H9 (cell line): ENCODE measurements around the gene DCTN2. TPM values are rescaled to one million over a fixed set of nuclear protein-coding genes. Genes with fewer than 3 reads are reported as not detected.

Source experiments
- DNase-seq: peaks from one replicate; pipeline ENCODE4 v3.0.0-alpha.2; 2017
- H2AFZ ChIP-seq: one replicate; pipeline ENCODE4 v1.6.1; 2013; ENCODE audit warnings: mild to moderate bottlenecking, low read length, control low read depth, moderate library complexity
- H2AK5ac ChIP-seq: 2 replicates; pipeline ENCODE4 v1.6.1; 2013; ENCODE audit warnings: low read length, control low read depth, mixed read lengths; ENCODE audit not compliant: insufficient read length
- H2BK120ac ChIP-seq: one replicate; pipeline ENCODE4 v1.6.1; 2013; ENCODE audit warnings: low read depth, mild to moderate bottlenecking, low read length, control low read depth, inconsistent platforms; ENCODE audit not compliant: poor library complexity, severe bottlenecking
- H2BK12ac ChIP-seq: 2 replicates; pipeline ENCODE4 v1.6.1; 2013; ENCODE audit warnings: low read length, control low read depth, mixed read lengths, low read depth; ENCODE audit not compliant: insufficient read length
- H2BK15ac ChIP-seq: 2 replicates; pipeline ENCODE4 v1.6.1; 2013; ENCODE audit warnings: low read depth, low read length, control low read depth
- H2BK20ac ChIP-seq: one replicate; pipeline ENCODE4 v1.6.1; 2013; ENCODE audit warnings: low read depth, mild to moderate bottlenecking, low read length, control low read depth, inconsistent platforms; ENCODE audit not compliant: poor library complexity, severe bottlenecking
- H2BK5ac ChIP-seq: 2 replicates; pipeline ENCODE4 v1.6.1; 2013; ENCODE audit warnings: low read length, control low read depth, mixed read lengths; ENCODE audit not compliant: insufficient read length
- H3K14ac ChIP-seq: 2 replicates; pipeline ENCODE4 v1.6.1; 2013; ENCODE audit warnings: low read length, control low read depth; ENCODE audit not compliant: insufficient read depth
- H3K18ac ChIP-seq: 2 replicates; pipeline ENCODE4 v1.6.1; 2013; ENCODE audit warnings: low read depth, mild to moderate bottlenecking, mixed read lengths, low read length, control low read depth; ENCODE audit not compliant: insufficient read length
- H3K23ac ChIP-seq: 2 replicates; pipeline ENCODE4 v1.6.1; 2013; ENCODE audit warnings: low read length, control low read depth, mixed read lengths, low read depth; ENCODE audit not compliant: insufficient read length
- H3K23me2 ChIP-seq: 2 replicates; pipeline ENCODE4 v1.6.1; 2013; ENCODE audit warnings: low read depth, mild to moderate bottlenecking, mixed read lengths, low read length, control low read depth; ENCODE audit not compliant: insufficient read length, poor library complexity, severe bottlenecking
- H3K27ac ChIP-seq: 2 replicates; pipeline ENCODE4 v1.5.1; 2013; ENCODE audit warnings: low read length, control low read depth, mixed read lengths, low read depth; ENCODE audit not compliant: insufficient read length
- H3K27me3 ChIP-seq: 2 replicates; pipeline ENCODE4 v1.6.1; 2013; ENCODE audit warnings: low read length, control low read depth, inconsistent platforms; ENCODE audit not compliant: insufficient read depth
- H3K4ac ChIP-seq: 2 replicates; pipeline ENCODE4 v1.6.1; 2013; ENCODE audit warnings: low read depth, mild to moderate bottlenecking, control low read depth, inconsistent platforms, low read length, moderate library complexity
- H3K4me1 ChIP-seq: 2 replicates; pipeline ENCODE4 v1.6.1; 2013; ENCODE audit warnings: low read length, control low read depth, inconsistent platforms; ENCODE audit not compliant: insufficient read depth
- H3K4me2 ChIP-seq: 2 replicates; pipeline ENCODE4 v1.6.1; 2013; ENCODE audit warnings: low read length, control low read depth, mixed read lengths; ENCODE audit not compliant: insufficient read length, insufficient read depth
- H3K56ac ChIP-seq: 2 replicates; pipeline ENCODE4 v1.6.1; 2013; ENCODE audit warnings: low read depth, mild to moderate bottlenecking, mixed read lengths, low read length, control low read depth; ENCODE audit not compliant: insufficient read length
- H3K79me1 ChIP-seq: 2 replicates; pipeline ENCODE4 v1.6.1; 2013; ENCODE audit warnings: low read depth, mild to moderate bottlenecking, moderate library complexity, low read length, control low read depth, inconsistent platforms; ENCODE audit not compliant: insufficient read depth, poor library complexity, severe bottlenecking
- H3K79me2 ChIP-seq: 2 replicates; pipeline ENCODE4 v1.6.1; 2013; ENCODE audit warnings: low read length, control low read depth, inconsistent platforms; ENCODE audit not compliant: insufficient read depth
- H3K9ac ChIP-seq: 2 replicates; pipeline ENCODE4 v1.6.1; 2013; ENCODE audit warnings: low read length, control low read depth, mixed read lengths; ENCODE audit not compliant: insufficient read length; ENCODE audit errors: extremely low read depth
- H3K9me3 ChIP-seq: one replicate; pipeline ENCODE4 v1.6.1; 2013; ENCODE audit warnings: low read depth, low read length, inconsistent platforms; ENCODE audit not compliant: control insufficient read depth
- H3T11ph ChIP-seq: one replicate; pipeline ENCODE4 v1.6.1; 2013; ENCODE audit warnings: mild to moderate bottlenecking, low read length, control low read depth, inconsistent platforms
- H4K20me1 ChIP-seq: one replicate; pipeline ENCODE4 v1.6.1; 2013; ENCODE audit not compliant: control insufficient read depth, insufficient read length, insufficient read depth
- H4K5ac ChIP-seq: 2 replicates; pipeline ENCODE4 v1.6.1; 2013; ENCODE audit warnings: low read depth, mild to moderate bottlenecking, mixed read lengths, low read length, control low read depth; ENCODE audit not compliant: insufficient read length
- H4K8ac ChIP-seq: replicated peaks from 2 replicates; pipeline ENCODE4 v1.6.1; 2013; ENCODE audit warnings: low read length, control low read depth, mixed read lengths, low read depth; ENCODE audit not compliant: insufficient read length
- H4K91ac ChIP-seq: 2 replicates; pipeline ENCODE4 v1.6.1; 2013; ENCODE audit warnings: low read depth, mild to moderate bottlenecking, moderate library complexity, mixed read lengths, low read length, control low read depth; ENCODE audit not compliant: insufficient read length
- H3K27ac Mint-ChIP-seq, 3 experiments: 2 replicates in 2 of 3; 3 replicates in 1 of 3; pipeline ENCODE4 v1.8.0; 2020 to 2021; ENCODE audit warnings: mixed read lengths in 3 of 3, mild to moderate bottlenecking in 1 of 3, moderate library complexity in 1 of 3
- H3K27me3 Mint-ChIP-seq: 2 replicates; pipeline ENCODE4 v1.8.0; 2021; ENCODE audit warnings: low read depth, mild to moderate bottlenecking, moderate library complexity, mixed read lengths
- H3K36me3 Mint-ChIP-seq, 3 experiments: 2 replicates in 2 of 3; 3 replicates in 1 of 3; pipeline ENCODE4 v1.8.0; 2020 to 2021; ENCODE audit warnings: low read depth in 3 of 3, mixed read lengths in 3 of 3; ENCODE audit not compliant: insufficient read depth in 1 of 3
- H3K4me1 Mint-ChIP-seq, 2 experiments: 2 replicates each; pipeline ENCODE4 v1.8.0; 2020; ENCODE audit warnings: mixed read lengths in 2 of 2
- H3K4me3 Mint-ChIP-seq, 2 experiments: 2 replicates in 1 of 2; 3 replicates in 1 of 2; pipeline ENCODE4 v1.8.0; 2020 to 2021; ENCODE audit warnings: mild to moderate bottlenecking in 2 of 2, mixed read lengths in 2 of 2, moderate library complexity in 1 of 2
- H3K9me3 Mint-ChIP-seq, 2 experiments: 2 replicates in 1 of 2; 3 replicates in 1 of 2; pipeline ENCODE4 v1.8.0; 2020; ENCODE audit warnings: mild to moderate bottlenecking in 2 of 2, mixed read lengths in 2 of 2, moderate library complexity in 1 of 2
- WGBS: extraction: QIAGEN DNeasy Blood & Tissue Kit; methylation state at CpG from one replicate; pipeline ENCODE4 v1.1.7; 2013; ENCODE audit warnings: missing lambda C conversion rate, low lambda C conversion rate, mixed read lengths; ENCODE audit not compliant: insufficient read length; ENCODE audit errors: extremely low coverage; 5-methylcytosine and 5-hydroxymethylcytosine counted together
- total RNA-seq: library from RNA; stranded (reverse); gene quantifications from 2 replicates; pipeline ENCODE4 v1.2.1, GENCODE V29; 2021
- TF ChIP-seq, protein P1 (sequence below): fragments of 200-600 bp; sonication (generic); conservative IDR thresholded peaks from 3 replicates; pipeline ENCODE4 v1.8.0; 2021; ENCODE audit warnings: antibody characterized with exemption, mild to moderate bottlenecking

The DCTN2 gene
- total RNA-seq, 1 experiment from 2014 or later: 97.7 TPM

GRCh38 chr12:57517187-57517586, 29.8 kb downstream of the DCTN2 start:
- H3K36me3 Mint-ChIP-seq: peaks cover 56 to 72% (median 68%) of the 10 kb centered on the region in 3 experiments
- WGBS: no CpG with 5 or more reads among the region's 1 CpG

More at GRCh38 chr12:57517187-57517586, 29.8 kb downstream of the DCTN2 start:
- H3K4ac ChIP-seq: no peak overlapping the region
- H3K9me3 ChIP-seq: no peaks in the 10 kb centered on the region
- no peak overlapping the region for H3K14ac ChIP-seq
- H3K9ac ChIP-seq: no peak overlapping the region
- H4K91ac ChIP-seq: no peak overlapping the region
- no peaks in the 10 kb centered on the region for H3K27me3 ChIP-seq
- no peak overlapping the region for H2BK12ac ChIP-seq
- peaks cover 3% of the 10 kb centered on the region; the same call in 1 of the 2 replicates for H3K4me1 ChIP-seq
- no peak overlapping the region for H3K4me2 ChIP-seq
- no peak overlapping the region for H3K23ac ChIP-seq
- H2BK120ac ChIP-seq: no peak overlapping the region
- H4K8ac ChIP-seq: no peak overlapping the region
- DNase-seq: no peak
- H3K4me1 Mint-ChIP-seq: peaks cover 22 to 29% of the 10 kb centered on the region in 2 experiments
- H3K79me1 ChIP-seq: no peaks in the 10 kb centered on the region
- no peaks in the 10 kb centered on the region; the same call in 1 of the 2 replicates for H3K27me3 Mint-ChIP-seq
- no peak overlapping the region for H3K4me3 Mint-ChIP-seq
- H3K23me2 ChIP-seq: peaks cover 14% of the 10 kb centered on the region
- no peak overlapping the region for H3T11ph ChIP-seq
- H2BK5ac ChIP-seq: no peak overlapping the region
- TF ChIP-seq, protein P1, sequence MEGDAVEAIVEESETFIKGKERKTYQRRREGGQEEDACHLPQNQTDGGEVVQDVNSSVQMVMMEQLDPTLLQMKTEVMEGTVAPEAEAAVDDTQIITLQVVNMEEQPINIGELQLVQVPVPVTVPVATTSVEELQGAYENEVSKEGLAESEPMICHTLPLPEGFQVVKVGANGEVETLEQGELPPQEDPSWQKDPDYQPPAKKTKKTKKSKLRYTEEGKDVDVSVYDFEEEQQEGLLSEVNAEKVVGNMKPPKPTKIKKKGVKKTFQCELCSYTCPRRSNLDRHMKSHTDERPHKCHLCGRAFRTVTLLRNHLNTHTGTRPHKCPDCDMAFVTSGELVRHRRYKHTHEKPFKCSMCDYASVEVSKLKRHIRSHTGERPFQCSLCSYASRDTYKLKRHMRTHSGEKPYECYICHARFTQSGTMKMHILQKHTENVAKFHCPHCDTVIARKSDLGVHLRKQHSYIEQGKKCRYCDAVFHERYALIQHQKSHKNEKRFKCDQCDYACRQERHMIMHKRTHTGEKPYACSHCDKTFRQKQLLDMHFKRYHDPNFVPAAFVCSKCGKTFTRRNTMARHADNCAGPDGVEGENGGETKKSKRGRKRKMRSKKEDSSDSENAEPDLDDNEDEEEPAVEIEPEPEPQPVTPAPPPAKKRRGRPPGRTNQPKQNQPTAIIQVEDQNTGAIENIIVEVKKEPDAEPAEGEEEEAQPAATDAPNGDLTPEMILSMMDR: no peak
- no peak overlapping the region for H2AFZ ChIP-seq
- H3K18ac ChIP-seq: no peak overlapping the region
- no peak overlapping the region for H2BK15ac ChIP-seq
- H3K27ac Mint-ChIP-seq: peak overlapping the region; percentile 29 to 87 (median 31); a peak in 4 of 7 replicates
- no peak overlapping the region for H2AK5ac ChIP-seq
- no peak overlapping the region for H3K56ac ChIP-seq
- H2BK20ac ChIP-seq: no peak overlapping the region
- no peak overlapping the region for H3K27ac ChIP-seq
- no peaks in the 10 kb centered on the region for H3K9me3 Mint-ChIP-seq
- no peaks in the 10 kb centered on the region for H4K20me1 ChIP-seq
- H3K79me2 ChIP-seq: 0 out of 2 replicates have a peak, but pooled peaks cover 1% of the 10 kb centered on the region
- H4K5ac ChIP-seq: no peak overlapping the region
